ENCODE data around the gene DNAH9.

DNAH9 gene

GRCh38 chr17:11557727-11558452 is 40.4 kb upstream of the DNAH9 start:
- DNase-seq (ENCODE audit: extremely low read depth, low read depth), result no peak
- TF ChIP-seq CTCF (IDR thresholded peaks at IDR 0.05; ENCODE audit: low read depth, low read length), result no peak

GRCh38 chr17:11558681-11559234 is 39.5 kb upstream of the DNAH9 start:
- DNase-seq (ENCODE audit: extremely low read depth, low read depth), result no peak
- no peak for TF ChIP-seq CTCF (IDR thresholded peaks at IDR 0.05; ENCODE audit: low read depth, low read length)

DNA sequence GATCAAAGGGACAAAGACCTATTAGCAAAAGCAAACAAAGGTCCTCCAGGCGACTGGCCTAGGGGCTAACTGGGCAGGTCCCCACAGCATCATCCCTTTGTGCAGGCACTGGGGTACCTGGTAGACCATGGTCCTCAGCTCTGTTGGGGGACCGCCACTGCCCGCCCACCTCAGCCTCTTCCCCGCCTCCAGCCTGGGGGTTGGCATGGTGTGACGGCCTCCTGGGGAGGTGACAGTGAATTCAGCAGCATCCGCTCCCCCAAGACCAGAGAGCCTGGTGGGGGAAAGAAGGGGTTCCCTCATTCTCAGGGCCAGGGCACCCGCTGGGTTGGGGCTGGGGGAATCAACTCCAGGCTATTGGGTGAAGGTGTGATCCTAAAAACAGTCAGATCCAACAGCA is 38.7 kb upstream of the DNAH9 start:
- no peak for TF ChIP-seq CTCF (IDR thresholded peaks at IDR 0.05; ENCODE audit: low read depth, low read length)
- DNase-seq (ENCODE audit: extremely low read depth, low read depth), result no peak

DNA sequence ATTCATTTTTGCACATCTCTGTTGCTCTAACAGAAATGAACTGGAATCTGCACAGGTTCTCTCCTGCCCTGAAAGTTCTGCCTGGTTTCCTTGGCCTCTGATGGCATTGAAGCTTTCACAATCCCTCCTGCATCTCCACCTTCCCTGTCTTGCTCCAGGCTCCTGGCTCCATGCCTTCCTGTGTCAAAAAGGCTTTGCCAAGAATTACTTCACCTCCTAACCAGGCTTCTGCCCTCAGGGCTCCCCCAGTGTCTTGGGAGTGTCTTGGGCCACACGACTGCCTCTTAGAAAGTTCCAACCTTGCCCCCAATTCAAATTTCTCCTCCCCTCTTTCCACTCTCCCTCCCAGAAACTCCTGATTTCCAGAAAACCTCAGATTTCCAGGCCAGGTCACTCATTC is 37.0 kb upstream of the DNAH9 start:
- no peak for DNase-seq (ENCODE audit: extremely low read depth, low read depth)
- no peak for TF ChIP-seq CTCF (IDR thresholded peaks at IDR 0.05; ENCODE audit: low read depth, low read length)

DNA sequence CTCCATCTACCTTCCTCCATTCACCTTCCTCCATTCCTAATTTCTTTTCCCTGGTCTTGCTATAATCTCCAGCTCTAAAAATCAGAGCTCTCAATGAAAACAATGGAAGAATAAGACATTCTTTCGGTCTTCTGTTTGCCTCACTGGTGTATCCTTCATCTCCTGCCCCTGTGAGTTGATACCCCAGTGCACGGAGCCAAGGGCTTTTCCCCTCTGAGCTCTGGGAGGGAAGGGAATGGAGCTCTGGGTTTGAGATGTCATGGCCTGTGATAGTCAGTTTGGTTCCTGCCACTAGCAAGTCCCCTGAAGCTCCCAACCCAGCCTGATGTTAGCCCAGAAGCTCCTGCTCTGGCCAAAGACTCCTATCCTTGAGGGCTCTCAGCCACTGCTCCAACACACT is 36.6 kb upstream of the DNAH9 start:
- DNase-seq (ENCODE audit: extremely low read depth, low read depth), result no peak
- TF ChIP-seq CTCF (IDR thresholded peaks at IDR 0.05; ENCODE audit: low read depth, low read length), result no peak

- no peak for DNase-seq (ENCODE audit: extremely low read depth, low read depth)
- TF ChIP-seq CTCF (IDR thresholded peaks at IDR 0.05; ENCODE audit: low read depth, low read length), result no peak
Observed at GRCh38 chr17:11564589-11565380, 33.5 kb upstream of the DNAH9 start.

DNA sequence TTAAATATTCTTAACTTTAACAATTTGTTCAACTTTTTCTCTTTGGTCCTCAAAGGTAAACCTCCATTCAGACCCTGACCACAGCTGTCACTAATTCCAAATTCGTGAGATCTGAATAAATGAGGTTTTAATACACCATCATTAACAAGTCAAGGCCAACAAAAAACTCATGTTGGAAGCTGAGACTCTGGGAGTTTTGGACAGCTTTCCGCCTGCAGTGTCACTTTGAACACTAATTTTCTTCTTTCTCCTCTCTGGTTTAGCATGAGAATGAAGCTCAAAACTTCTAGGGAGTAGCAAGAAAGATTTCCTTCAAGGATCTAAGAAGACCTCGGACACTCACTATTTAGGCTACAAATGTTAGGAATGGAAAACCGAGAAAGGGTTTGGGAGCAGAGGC is 32.7 kb upstream of the DNAH9 start:
- TF ChIP-seq CTCF (IDR thresholded peaks at IDR 0.05; ENCODE audit: low read depth, low read length), result no peak

More for the DNA sequence above, 32.7 kb upstream of the DNAH9 start:
- no peak for DNase-seq (ENCODE audit: extremely low read depth, low read depth)

Data from AG09319 (cell line).